HL-60 (cell line): ENCODE data around the gene POLR3A.
A peak's percentile ranks its signal among the peaks of the same experiment; 100 is the strongest.

Experiments
- DNase-seq, 2 experiments: peaks; one replicate each; pipeline ENCODE4 v3.0.0-alpha.2; 2010 to 2020; ENCODE audit warnings: low read depth in 1 of 2, low spot score in 1 of 2
- H3K27ac ChIP-seq: fragments of 250-450 bp; sonication (Bioruptor Pico); replicated peaks from 2 replicates; pipeline ENCODE4 v1.5.1; 2020; ENCODE audit warnings: mild to moderate bottlenecking, moderate library complexity
- H3K27me3 ChIP-seq: fragments of 250-450 bp; sonication (Bioruptor Pico); 2 replicates; pipeline ENCODE4 v1.5.1; 2021; ENCODE audit warnings: mild to moderate bottlenecking, moderate library complexity; ENCODE audit not compliant: insufficient read depth, poor library complexity, severe bottlenecking
- H3K4me3 ChIP-seq: replicated peaks from 2 replicates; pipeline ENCODE4 v1.5.1; 2011; ENCODE audit warnings: mild to moderate bottlenecking, control low read depth, low read length; ENCODE audit not compliant: insufficient read depth
- CTCF ChIP-seq: IDR thresholded peaks from one replicate; pipeline ENCODE4 v1.5.1; 2011; ENCODE audit warnings: low read length, control low read depth, inconsistent platforms; ENCODE audit not compliant: insufficient read depth
- GABPA ChIP-seq: IDR thresholded peaks from 2 replicates; pipeline ENCODE4 v1.6.1; 2012; ENCODE audit warnings: low read depth
- POLR2AphosphoS5 ChIP-seq: IDR thresholded peaks from 2 replicates; pipeline ENCODE4 v1.6.1; 2012; ENCODE audit warnings: low read depth
- REST ChIP-seq: IDR thresholded peaks from 2 replicates; pipeline ENCODE4 v1.6.1; 2012; ENCODE audit warnings: low read depth; ENCODE audit not compliant: insufficient replicate concordance
- SPI1 ChIP-seq: IDR thresholded peaks from 2 replicates; pipeline ENCODE4 v1.6.1; 2012; ENCODE audit warnings: low read depth, mild to moderate bottlenecking, borderline replicate concordance

The POLR3A gene

GRCh38 chr10:77977934-77978333 is 51.4 kb downstream of the POLR3A start:
- Histone ChIP-seq H3K27ac (no peak overlapping the region), H3K4me3 (no peak overlapping the region), H3K27me3 (no peaks in the 10 kb centered on the region)
- TF ChIP-seq CTCF (no peak), POLR2AphosphoS5 (no peak), SPI1 (no peak), GABPA (no peak), REST (no peak)
- DNase-seq: no peak

GRCh38 chr10:77977016-77977415 is 52.3 kb downstream of the POLR3A start:
- no peak for DNase-seq
- no peak overlapping the region for H3K27ac ChIP-seq
- H3K4me3 ChIP-seq: no peak overlapping the region
- H3K27me3 ChIP-seq: no peaks in the 10 kb centered on the region
- TF ChIP-seq GABPA (no peak), POLR2AphosphoS5 (no peak), REST (no peak), CTCF (no peak), SPI1 (no peak)

GRCh38 chr10:77975086-77975666 is 54.1 kb downstream of the POLR3A start:
- DNase-seq: no peak
- Histone ChIP-seq H3K27me3 (no peaks in the 10 kb centered on the region), H3K4me3 (no peak overlapping the region), H3K27ac (no peak overlapping the region)
- no peak for TF ChIP-seq GABPA
- TF ChIP-seq POLR2AphosphoS5: no peak

GRCh38 chr10:77974396-77975074 is 54.8 kb downstream of the POLR3A start:
- TF ChIP-seq GABPA (no peak), REST (no peak), POLR2AphosphoS5 (no peak), CTCF (no peak), SPI1 (no peak)
- no peaks in the 10 kb centered on the region for H3K27me3 ChIP-seq
- peak in 1 of 2 experiments; percentile 16 for DNase-seq
- H3K4me3 ChIP-seq: no peak overlapping the region
- no peak overlapping the region for H3K27ac ChIP-seq
